Fibroblast of lung (primary cell): ENCODE data around the gene RYR2. TPM values are rescaled to one million over a fixed set of nuclear protein-coding genes. Genes with fewer than 3 reads are reported as not detected.

ENCODE experiments used
- DNase-seq, 2 donors: peaks; one replicate each; pipeline versions ENCODE4 v3.0.0 to v3.0.0-alpha.2; 2010; ENCODE audit warnings: low read depth in 2 of 2
- H2AFZ ChIP-seq: 2 replicates; pipeline ENCODE4 v1.5.1; 2012; ENCODE audit warnings: low read length, control low read depth, inconsistent platforms
- H3K27ac ChIP-seq: 2 replicates; pipeline ENCODE4 v1.5.1; 2011; ENCODE audit warnings: low read length, control low read depth; ENCODE audit not compliant: insufficient read depth
- H3K27me3 ChIP-seq: 2 replicates; pipeline ENCODE4 v1.5.1; 2011; ENCODE audit warnings: mild to moderate bottlenecking, low read length; ENCODE audit not compliant: control insufficient read depth, insufficient read depth
- H3K36me3 ChIP-seq: 2 replicates; pipeline ENCODE4 v1.5.1; 2011; ENCODE audit warnings: low read length; ENCODE audit not compliant: control insufficient read depth, insufficient read depth
- H3K4me1 ChIP-seq: 2 replicates; pipeline ENCODE4 v1.5.1; 2011; ENCODE audit warnings: low read length; ENCODE audit not compliant: control insufficient read depth, insufficient read depth; ENCODE audit errors: extremely low read depth
- H3K4me2 ChIP-seq: 2 replicates; pipeline ENCODE4 v1.5.1; 2011; ENCODE audit warnings: low read length, control low read depth; ENCODE audit not compliant: insufficient read depth; ENCODE audit errors: extremely low read depth
- H3K4me3 ChIP-seq, 4 experiments: fragments of 200-600 bp in 1 of 4; sonication (generic) in 1 of 4; replicated peaks in 1 of 4; 2 replicates each; pipeline ENCODE4 v1.5.1; 2011 to 2016; ENCODE audit warnings: low read length in 4 of 4, low read depth in 3 of 4, mild to moderate bottlenecking in 3 of 4, control low read depth in 2 of 4, inconsistent platforms in 1 of 4, mixed read lengths in 1 of 4; ENCODE audit not compliant: insufficient read depth in 1 of 4; ENCODE audit errors: control extremely low read depth in 1 of 4
- H3K79me2 ChIP-seq: 2 replicates; pipeline ENCODE4 v1.5.1; 2012; ENCODE audit warnings: mild to moderate bottlenecking, low read length, inconsistent platforms; ENCODE audit not compliant: control insufficient read depth, insufficient read depth
- H3K9ac ChIP-seq: 2 replicates; pipeline ENCODE4 v1.5.1; 2011; ENCODE audit warnings: mild to moderate bottlenecking, low read length, control low read depth; ENCODE audit not compliant: insufficient read depth
- H3K9me3 ChIP-seq: 2 replicates; pipeline ENCODE4 v1.5.1; 2012; ENCODE audit warnings: low read depth, low read length; ENCODE audit not compliant: control insufficient read depth, insufficient read depth
- H4K20me1 ChIP-seq: 2 replicates; pipeline ENCODE4 v1.5.1; 2011; ENCODE audit warnings: low read length; ENCODE audit not compliant: control insufficient read depth, insufficient read depth; ENCODE audit errors: extremely low read depth
- EZH2 ChIP-seq: IDR thresholded peaks from 2 replicates; pipeline ENCODE4 v1.5.1; 2012; ENCODE audit warnings: low read length, control low read depth, mild to moderate bottlenecking; ENCODE audit errors: missing control alignments
- polyA plus RNA-seq, 2 donors: library from polyadenylated mRNA; depleted of rRNA in 1 of 2; stranded (reverse) in 1 of 2; unstranded in 1 of 2; fragments of >200 nt; gene quantifications; 2 replicates each; pipeline ENCODE4 v1.2.1, GENCODE V29; 2011 to 2012; ENCODE audit warnings: missing spikeins in 1 of 2
- total RNA-seq: library from RNA; depleted of rRNA; stranded (reverse); fragments of >200 nt; gene quantifications from 2 replicates; pipeline ENCODE4 v1.2.1, GENCODE V29; 2014
- TF ChIP-seq, protein P1 (sequence below), 2 donors: IDR thresholded peaks in 1 of 2; conservative IDR thresholded peaks in 1 of 2; 1 replicate in 1 of 2; 2 replicates in 1 of 2; pipeline ENCODE4 v1.5.1; 2011 to 2012; ENCODE audit warnings: low read length in 2 of 2, control low read depth in 1 of 2, inconsistent platforms in 1 of 2, low read depth in 1 of 2, mild to moderate bottlenecking in 1 of 2

Gene RYR2
- total and polyA plus RNA-seq, 2 donors (not counting 1 experiment from before 2014, with no cell fraction given), result 0.06 to 0.17 TPM

DNA sequence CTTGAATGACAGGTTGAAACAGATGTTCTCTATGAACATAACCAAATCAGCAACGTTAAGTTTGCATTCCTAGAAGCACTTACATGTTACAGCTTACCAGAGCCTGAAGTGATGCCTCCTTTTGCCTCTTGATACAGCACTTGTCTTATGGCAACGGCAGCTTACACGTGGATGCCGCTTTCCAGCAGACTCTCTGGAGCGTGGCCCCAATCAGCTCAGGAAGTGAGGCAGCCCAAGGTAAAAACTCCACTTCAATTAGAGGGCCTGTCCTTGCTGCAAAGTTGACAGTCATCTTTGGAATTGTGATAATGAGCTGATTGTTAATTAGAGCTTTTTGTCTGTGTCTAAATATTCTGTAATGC lies 345.1 kb downstream of the RYR2 start:
- Histone ChIP-seq H3K27ac (no peak overlapping the region), H3K4me2 (no peak overlapping the region), H3K4me3 (no peak overlapping the region), H3K9ac (no peak overlapping the region), H3K4me1 (no peaks in the 10 kb centered on the region), H2AFZ (no peak overlapping the region), H3K27me3 (no peaks in the 10 kb centered on the region), H3K9me3 (no peaks in the 10 kb centered on the region), H3K36me3 (no peaks in the 10 kb centered on the region), H4K20me1 (no peaks in the 10 kb centered on the region), H3K79me2 (no peaks in the 10 kb centered on the region)
- no peak for DNase-seq
- TF ChIP-seq EZH2, result no peak

DNA sequence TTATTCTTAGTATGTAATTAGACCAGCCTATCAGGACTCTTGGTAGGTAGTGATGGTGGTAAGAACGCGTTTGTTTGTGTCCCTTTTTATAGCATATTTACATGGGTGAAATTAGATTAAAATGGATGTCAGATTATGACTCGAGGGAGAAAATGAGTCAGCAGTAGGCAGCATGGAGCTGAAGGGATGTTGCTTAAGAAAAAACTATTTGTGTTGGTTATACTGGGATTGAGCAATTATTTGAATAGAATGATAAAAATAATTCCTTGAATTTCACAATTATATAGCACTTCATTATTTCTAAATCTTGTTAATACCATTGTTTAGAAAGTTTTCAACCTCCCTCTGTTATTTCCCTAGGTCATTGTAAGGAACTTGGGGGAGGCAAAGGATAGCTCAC lies 348.8 kb downstream of the RYR2 start:
- Histone ChIP-seq H4K20me1 (no peaks in the 10 kb centered on the region), H2AFZ (no peak overlapping the region), H3K4me1 (no peaks in the 10 kb centered on the region), H3K4me3 (no peak overlapping the region), H3K9ac (no peak overlapping the region), H3K79me2 (no peaks in the 10 kb centered on the region), H3K27ac (no peak overlapping the region), H3K27me3 (no peaks in the 10 kb centered on the region), H3K9me3 (no peaks in the 10 kb centered on the region), H3K4me2 (no peak overlapping the region), H3K36me3 (no peaks in the 10 kb centered on the region)
- TF ChIP-seq, protein P1, sequence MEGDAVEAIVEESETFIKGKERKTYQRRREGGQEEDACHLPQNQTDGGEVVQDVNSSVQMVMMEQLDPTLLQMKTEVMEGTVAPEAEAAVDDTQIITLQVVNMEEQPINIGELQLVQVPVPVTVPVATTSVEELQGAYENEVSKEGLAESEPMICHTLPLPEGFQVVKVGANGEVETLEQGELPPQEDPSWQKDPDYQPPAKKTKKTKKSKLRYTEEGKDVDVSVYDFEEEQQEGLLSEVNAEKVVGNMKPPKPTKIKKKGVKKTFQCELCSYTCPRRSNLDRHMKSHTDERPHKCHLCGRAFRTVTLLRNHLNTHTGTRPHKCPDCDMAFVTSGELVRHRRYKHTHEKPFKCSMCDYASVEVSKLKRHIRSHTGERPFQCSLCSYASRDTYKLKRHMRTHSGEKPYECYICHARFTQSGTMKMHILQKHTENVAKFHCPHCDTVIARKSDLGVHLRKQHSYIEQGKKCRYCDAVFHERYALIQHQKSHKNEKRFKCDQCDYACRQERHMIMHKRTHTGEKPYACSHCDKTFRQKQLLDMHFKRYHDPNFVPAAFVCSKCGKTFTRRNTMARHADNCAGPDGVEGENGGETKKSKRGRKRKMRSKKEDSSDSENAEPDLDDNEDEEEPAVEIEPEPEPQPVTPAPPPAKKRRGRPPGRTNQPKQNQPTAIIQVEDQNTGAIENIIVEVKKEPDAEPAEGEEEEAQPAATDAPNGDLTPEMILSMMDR (conservative IDR thresholded peaks at IDR 0.05 in 1 of 2, IDR thresholded peaks at IDR 0.05 in 1 of 2; ENCODE audit: low read depth in 1 of 2, low read length in 2 of 2), result no peak
- TF ChIP-seq EZH2, result no peak
- peak in 1 of 2 donors; percentile 45 for DNase-seq

DNA sequence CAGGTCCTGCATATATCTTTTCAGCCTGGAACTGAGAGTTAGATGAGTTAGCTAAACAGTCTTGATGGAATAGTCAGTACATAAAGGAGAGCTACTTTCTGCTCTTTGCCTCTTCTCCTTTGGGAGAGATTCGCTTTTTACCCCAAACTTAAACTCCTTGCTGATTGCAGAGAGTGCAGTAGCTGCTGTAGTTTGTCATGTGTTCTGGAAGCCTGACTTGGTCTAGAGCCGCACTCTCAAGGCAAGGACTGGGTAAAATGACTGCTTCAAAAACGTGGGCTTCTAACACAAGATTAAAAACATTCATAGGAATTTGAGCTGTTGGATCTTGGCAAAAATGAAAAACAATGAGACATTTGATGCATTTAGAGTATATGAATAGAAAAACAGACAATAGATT lies 351.6 kb downstream of the RYR2 start:
- H3K79me2 ChIP-seq, result no peaks in the 10 kb centered on the region
- H3K9ac ChIP-seq, result no peak overlapping the region
- H4K20me1 ChIP-seq, result no peaks in the 10 kb centered on the region
- H3K9me3 ChIP-seq, result no peaks in the 10 kb centered on the region
- H3K4me3 ChIP-seq, result no peak overlapping the region
- no peaks in the 10 kb centered on the region for H3K4me1 ChIP-seq
- H3K36me3 ChIP-seq, result no peaks in the 10 kb centered on the region
- no peak for TF ChIP-seq EZH2
- TF ChIP-seq, protein P1 (conservative IDR thresholded peaks at IDR 0.05 in 1 of 2, IDR thresholded peaks at IDR 0.05 in 1 of 2; ENCODE audit: low read depth in 1 of 2, low read length in 2 of 2), result no peak
- no peak overlapping the region for H3K4me2 ChIP-seq
- H3K27me3 ChIP-seq, result no peaks in the 10 kb centered on the region
- H2AFZ ChIP-seq, result no peak overlapping the region
- DNase-seq, result no peak
- H3K27ac ChIP-seq, result no peak overlapping the region
